IMR-90 (cell line): ENCODE results near the gene GRIA4. TPM values are rescaled to one million over a fixed set of nuclear protein-coding genes. Genes with fewer than 3 reads are reported as not detected.

ENCODE experiments used
- ATAC-seq: fragments of 200-7000 bp; cut with Tn5 transposase; 2 replicates; pipeline ENCODE4 v1.9.1; 2020; ENCODE audit warnings: low read depth, mild to moderate bottlenecking, moderate library complexity
- BruUV-seq: library from RNA; stranded (reverse); fragments of 400-500 nt; replicated peaks from 2 replicates; lab custom pipeline; 2021; lab: Mats Ljungman, UMichigan
- CTCF ChIA-PET: fragments of 300-600 bp; formaldehyde crosslinking; extraction: SDS; loops from one replicate; lab custom pipeline; 2021; ENCODE audit warnings: antibody characterized with exemption; lab: Yijun Ruan, JAX
- POLR2A ChIA-PET: fragments of 300-600 bp; sonication (Branson Sonifier 250); formaldehyde crosslinking; loops from one replicate; lab custom pipeline; 2022; ENCODE audit warnings: antibody characterized with exemption; ENCODE audit not compliant: unreplicated experiment; lab: Charles Lee
- DNase-seq: peaks from one replicate; pipeline ENCODE4 v3.0.0; 2013
- H2AFZ ChIP-seq: replicated peaks from 2 replicates; pipeline ENCODE3; 2013; ENCODE audit warnings: low read length, mild to moderate bottlenecking; ENCODE audit not compliant: poor library complexity
- H2AK5ac ChIP-seq: 2 replicates; pipeline ENCODE4 v1.6.1; 2013; ENCODE audit warnings: low read depth, low read length, inconsistent platforms
- H2AK9ac ChIP-seq: replicated peaks from 2 replicates; pipeline ENCODE3; 2013; ENCODE audit warnings: mild to moderate bottlenecking, low read depth, low read length, moderate library complexity; ENCODE audit not compliant: poor library complexity
- H2BK120ac ChIP-seq: 2 replicates; pipeline ENCODE4 v1.6.1; 2013; ENCODE audit warnings: low read depth, low read length, inconsistent platforms
- H2BK15ac ChIP-seq: 3 replicates; pipeline ENCODE4 v1.6.1; 2013; ENCODE audit warnings: low read depth, low read length, inconsistent platforms
- H2BK20ac ChIP-seq: 2 replicates; pipeline ENCODE4 v1.6.1; 2013; ENCODE audit warnings: low read depth, mild to moderate bottlenecking, inconsistent platforms, low read length, moderate library complexity
- H2BK5ac ChIP-seq: 2 replicates; pipeline ENCODE4 v1.6.1; 2013; ENCODE audit warnings: mild to moderate bottlenecking, low read depth, low read length, inconsistent platforms; ENCODE audit not compliant: poor library complexity, severe bottlenecking
- H3K14ac ChIP-seq: replicated peaks from 2 replicates; pipeline ENCODE4 v1.6.1; 2013; ENCODE audit warnings: low read depth, low read length, inconsistent platforms
- H3K18ac ChIP-seq: 2 replicates; pipeline ENCODE4 v1.6.1; 2013; ENCODE audit warnings: low read depth, low read length, control low read depth
- H3K23ac ChIP-seq: 2 replicates; pipeline ENCODE4 v1.6.1; 2013; ENCODE audit warnings: low read depth, low read length, inconsistent platforms
- H3K27ac ChIP-seq: 2 replicates; pipeline ENCODE4 v1.5.1; 2013; ENCODE audit warnings: mild to moderate bottlenecking, control low read depth, low read length; ENCODE audit not compliant: insufficient read depth
- H3K27me3 ChIP-seq: 2 replicates; pipeline ENCODE4 v1.6.1; 2013; ENCODE audit warnings: low read length; ENCODE audit not compliant: control insufficient read depth, insufficient read depth
- H3K36me3 ChIP-seq: 2 replicates; pipeline ENCODE4 v1.6.1; 2013; ENCODE audit warnings: low read length, mixed read lengths; ENCODE audit not compliant: control insufficient read depth, insufficient read depth
- H3K4ac ChIP-seq: 2 replicates; pipeline ENCODE4 v1.6.1; 2013; ENCODE audit warnings: low read depth, low read length, inconsistent platforms
- H3K4me1 ChIP-seq: 2 replicates; pipeline ENCODE4 v1.6.1; 2013; ENCODE audit warnings: low read length, mixed read lengths; ENCODE audit not compliant: control insufficient read depth, insufficient read depth
- H3K4me2 ChIP-seq: 2 replicates; pipeline ENCODE4 v1.6.1; 2013; ENCODE audit warnings: low read depth, mild to moderate bottlenecking, control low read depth, low read length, moderate library complexity
- H3K4me3 ChIP-seq: 2 replicates; pipeline ENCODE4 v1.5.1; 2013; ENCODE audit warnings: low read depth, mild to moderate bottlenecking, control low read depth, low read length, moderate library complexity; ENCODE audit not compliant: insufficient read depth
- H3K56ac ChIP-seq: 2 replicates; pipeline ENCODE4 v1.6.1; 2013; ENCODE audit warnings: low read length, inconsistent platforms; ENCODE audit not compliant: insufficient read depth; ENCODE audit errors: extremely low read depth
- H3K79me1 ChIP-seq, 2 experiments: 2 replicates each; pipeline ENCODE4 v1.6.1; 2013; ENCODE audit warnings: low read length in 2 of 2, inconsistent platforms in 1 of 2, low read depth in 1 of 2
- H3K9ac ChIP-seq: 2 replicates; pipeline ENCODE4 v1.6.1; 2013; ENCODE audit warnings: low read depth, low read length, control low read depth
- H3K9me1 ChIP-seq: 2 replicates; pipeline ENCODE4 v1.6.1; 2013; ENCODE audit warnings: low read length, inconsistent platforms; ENCODE audit not compliant: insufficient read depth
- H3K9me3 ChIP-seq: 2 replicates; pipeline ENCODE4 v1.6.1; 2013; ENCODE audit warnings: low read length; ENCODE audit not compliant: control insufficient read depth, insufficient read depth
- H4K20me1 ChIP-seq: 2 replicates; pipeline ENCODE4 v1.6.1; 2013; ENCODE audit warnings: low read length, inconsistent platforms; ENCODE audit not compliant: insufficient read depth
- H4K5ac ChIP-seq: 2 replicates; pipeline ENCODE4 v1.6.1; 2013; ENCODE audit warnings: mild to moderate bottlenecking, low read depth, low read length, control low read depth
- H4K8ac ChIP-seq, 2 experiments: 2 replicates each; pipeline ENCODE4 v1.6.1; 2013; ENCODE audit warnings: low read depth in 2 of 2, low read length in 2 of 2, control low read depth in 1 of 2, inconsistent platforms in 1 of 2
- H4K91ac ChIP-seq: 2 replicates; pipeline ENCODE4 v1.6.1; 2013; ENCODE audit warnings: low read depth, low read length, inconsistent platforms; ENCODE audit not compliant: insufficient read depth
- BHLHE40 ChIP-seq: fragments of 150-350 bp; IDR thresholded peaks from 2 replicates; pipeline ENCODE4 v1.6.1; 2016; ENCODE audit warnings: mild to moderate bottlenecking, low read depth, low read length
- SMC3 ChIP-seq: fragments of 150-350 bp; IDR thresholded peaks from 2 replicates; pipeline ENCODE4 v1.6.1; 2016; ENCODE audit warnings: low read depth, mild to moderate bottlenecking, antibody characterized with exemption, low read length, moderate library complexity
- WGBS, 2 experiments: methylation state at CpG; one replicate each; pipeline versions ENCODE4 v1.1.5 to v1.1.7; 2013; ENCODE audit warnings: missing lambda C conversion rate in 2 of 2; ENCODE audit not compliant: insufficient read length in 1 of 2; ENCODE audit errors: extremely low coverage in 2 of 2; 5-methylcytosine and 5-hydroxymethylcytosine counted together
- dilution Hi-C: fragments of 300-500 bp; cut with HindIII; formaldehyde crosslinking; loops from one replicate; pipeline ENCODE4 v1.14.3; 2018; ENCODE audit warnings: low sequenced_read_pairs; ENCODE audit not compliant: unreplicated experiment
- in situ Hi-C: fragments of 300-500 bp; cut with MboI; formaldehyde crosslinking; loops from 3 replicates; pipeline ENCODE4 v1.14.3; 2019; ENCODE audit warnings: low sequenced_read_pairs, inconsistent platforms, mixed read lengths
- intact Hi-C: fragments of 100-400 bp; cut with micrococcal nuclease; formaldehyde crosslinking; loops from 2 replicates; pipeline ENCODE4 v1.10.0; 2022
- polyA plus RNA-seq, 3 experiments: library from polyadenylated mRNA; depleted of rRNA; stranded (reverse); fragments of >200 nt; gene quantifications; 2 replicates each; pipeline ENCODE4 v1.2.3, GENCODE V29; 2012; ENCODE audit warnings: low replicate concordance in 1 of 3
- total RNA-seq: library from RNA; depleted of rRNA; stranded (reverse); fragments of >200 nt; gene quantifications from 2 replicates; pipeline ENCODE4 v1.2.3, GENCODE V29; 2012
- TF ChIP-seq, protein P1 (sequence below): conservative IDR thresholded peaks from 2 replicates; pipeline ENCODE4 v1.5.1; 2012; ENCODE audit warnings: mild to moderate bottlenecking, low read depth, low read length, improper control_type of control experiment

Gene GRIA4
- total and polyA plus RNA-seq, 2 of the 4 experiments (the other 2 are of a cell fraction): 0.36 to 1.0 TPM

DNA sequence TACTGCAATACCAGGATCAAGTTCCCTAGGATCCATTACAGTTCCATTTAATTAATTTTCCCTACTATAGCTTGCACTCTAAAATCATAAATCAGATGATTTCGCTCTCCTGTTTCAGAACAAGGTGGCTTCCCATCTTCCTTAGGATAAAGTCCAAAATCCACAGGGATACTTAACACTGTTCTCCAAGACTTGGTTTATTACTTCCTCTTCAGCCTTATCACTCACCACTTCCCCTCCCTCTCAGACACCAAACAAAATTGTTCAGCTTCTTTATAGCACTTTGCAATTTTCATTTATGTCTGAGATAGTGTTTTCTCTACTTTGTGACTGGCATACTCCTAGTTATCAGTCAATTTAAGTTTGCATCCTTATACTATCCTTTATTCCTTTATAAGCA is 124.6 kb downstream of the GRIA4 start:
- H3K27ac ChIP-seq: no peak overlapping the region
- H3K79me1 ChIP-seq: no peaks in the 10 kb centered on the region
- CTCF ChIA-PET: interaction anchor here (0.7 kb wide), 1 partner anchor 69 kb away, joined by 3 read pairs; no protein-coding TSS in a partner anchor
- POLR2A ChIA-PET: no interaction called here
- H2AK5ac ChIP-seq: no peak overlapping the region
- H3K4me1 ChIP-seq: no peaks in the 10 kb centered on the region
- H3K56ac ChIP-seq: no peak overlapping the region
- dilution Hi-C loops: no loop called here
- no peak overlapping the region for H2BK20ac ChIP-seq
- intact Hi-C loops: no loop called here
- H2AK9ac ChIP-seq: no peak overlapping the region
- H3K9ac ChIP-seq: no peak overlapping the region
- H3K4ac ChIP-seq: no peak overlapping the region
- ATAC-seq (no peak), DNase-seq (no peak)
- H4K91ac ChIP-seq: no peak overlapping the region
- no peak overlapping the region for H3K4me2 ChIP-seq
- H4K8ac ChIP-seq: no peak overlapping the region
- no peaks in the 10 kb centered on the region for H3K27me3 ChIP-seq
- no peaks in the 10 kb centered on the region for H3K9me1 ChIP-seq
- no peak overlapping the region for H3K14ac ChIP-seq
- in situ Hi-C loops: no loop called here
- H4K5ac ChIP-seq: no peak overlapping the region
- H4K20me1 ChIP-seq: no peaks in the 10 kb centered on the region
- no CpG with 5 or more reads among the region's 1 CpG for WGBS, 2 experiments
- H2BK5ac ChIP-seq: no peak overlapping the region
- H3K36me3 ChIP-seq: no peaks in the 10 kb centered on the region
- H3K18ac ChIP-seq: no peak overlapping the region
- H3K4me3 ChIP-seq: no peak overlapping the region
- H3K23ac ChIP-seq: no peak overlapping the region
- TF ChIP-seq BHLHE40: no peak
- TF ChIP-seq SMC3: no peak
- TF ChIP-seq, protein P1, sequence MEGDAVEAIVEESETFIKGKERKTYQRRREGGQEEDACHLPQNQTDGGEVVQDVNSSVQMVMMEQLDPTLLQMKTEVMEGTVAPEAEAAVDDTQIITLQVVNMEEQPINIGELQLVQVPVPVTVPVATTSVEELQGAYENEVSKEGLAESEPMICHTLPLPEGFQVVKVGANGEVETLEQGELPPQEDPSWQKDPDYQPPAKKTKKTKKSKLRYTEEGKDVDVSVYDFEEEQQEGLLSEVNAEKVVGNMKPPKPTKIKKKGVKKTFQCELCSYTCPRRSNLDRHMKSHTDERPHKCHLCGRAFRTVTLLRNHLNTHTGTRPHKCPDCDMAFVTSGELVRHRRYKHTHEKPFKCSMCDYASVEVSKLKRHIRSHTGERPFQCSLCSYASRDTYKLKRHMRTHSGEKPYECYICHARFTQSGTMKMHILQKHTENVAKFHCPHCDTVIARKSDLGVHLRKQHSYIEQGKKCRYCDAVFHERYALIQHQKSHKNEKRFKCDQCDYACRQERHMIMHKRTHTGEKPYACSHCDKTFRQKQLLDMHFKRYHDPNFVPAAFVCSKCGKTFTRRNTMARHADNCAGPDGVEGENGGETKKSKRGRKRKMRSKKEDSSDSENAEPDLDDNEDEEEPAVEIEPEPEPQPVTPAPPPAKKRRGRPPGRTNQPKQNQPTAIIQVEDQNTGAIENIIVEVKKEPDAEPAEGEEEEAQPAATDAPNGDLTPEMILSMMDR: no peak
- no peak overlapping the region for H2AFZ ChIP-seq
- no peaks in the 10 kb centered on the region for H3K9me3 ChIP-seq
- H2BK120ac ChIP-seq: no peak overlapping the region
- no peak overlapping the region for H2BK15ac ChIP-seq
- BruUV-seq: no TSS peak
